H9 (cell line): ENCODE measurements around the gene GAGE1. TPM values are rescaled to one million over a fixed set of nuclear protein-coding genes. Genes with fewer than 3 reads are reported as not detected.

Experiments
- DNase-seq: peaks from one replicate; pipeline ENCODE4 v3.0.0-alpha.2; 2017
- H2AFZ ChIP-seq: one replicate; pipeline ENCODE4 v1.6.1; 2013; ENCODE audit warnings: mild to moderate bottlenecking, low read length, control low read depth, moderate library complexity
- H2AK5ac ChIP-seq: 2 replicates; pipeline ENCODE4 v1.6.1; 2013; ENCODE audit warnings: low read length, control low read depth, mixed read lengths; ENCODE audit not compliant: insufficient read length
- H2BK120ac ChIP-seq: one replicate; pipeline ENCODE4 v1.6.1; 2013; ENCODE audit warnings: low read depth, mild to moderate bottlenecking, low read length, control low read depth, inconsistent platforms; ENCODE audit not compliant: poor library complexity, severe bottlenecking
- H2BK12ac ChIP-seq: 2 replicates; pipeline ENCODE4 v1.6.1; 2013; ENCODE audit warnings: low read length, control low read depth, mixed read lengths, low read depth; ENCODE audit not compliant: insufficient read length
- H2BK15ac ChIP-seq: 2 replicates; pipeline ENCODE4 v1.6.1; 2013; ENCODE audit warnings: low read depth, low read length, control low read depth
- H2BK20ac ChIP-seq: one replicate; pipeline ENCODE4 v1.6.1; 2013; ENCODE audit warnings: low read depth, mild to moderate bottlenecking, low read length, control low read depth, inconsistent platforms; ENCODE audit not compliant: poor library complexity, severe bottlenecking
- H2BK5ac ChIP-seq: 2 replicates; pipeline ENCODE4 v1.6.1; 2013; ENCODE audit warnings: low read length, control low read depth, mixed read lengths; ENCODE audit not compliant: insufficient read length
- H3K14ac ChIP-seq: 2 replicates; pipeline ENCODE4 v1.6.1; 2013; ENCODE audit warnings: low read length, control low read depth; ENCODE audit not compliant: insufficient read depth
- H3K18ac ChIP-seq: 2 replicates; pipeline ENCODE4 v1.6.1; 2013; ENCODE audit warnings: low read depth, mild to moderate bottlenecking, mixed read lengths, low read length, control low read depth; ENCODE audit not compliant: insufficient read length
- H3K23ac ChIP-seq: 2 replicates; pipeline ENCODE4 v1.6.1; 2013; ENCODE audit warnings: low read length, control low read depth, mixed read lengths, low read depth; ENCODE audit not compliant: insufficient read length
- H3K23me2 ChIP-seq: 2 replicates; pipeline ENCODE4 v1.6.1; 2013; ENCODE audit warnings: low read depth, mild to moderate bottlenecking, mixed read lengths, low read length, control low read depth; ENCODE audit not compliant: insufficient read length, poor library complexity, severe bottlenecking
- H3K27ac ChIP-seq: 2 replicates; pipeline ENCODE4 v1.5.1; 2013; ENCODE audit warnings: low read length, control low read depth, mixed read lengths, low read depth; ENCODE audit not compliant: insufficient read length
- H3K27me3 ChIP-seq: 2 replicates; pipeline ENCODE4 v1.6.1; 2013; ENCODE audit warnings: low read length, control low read depth, inconsistent platforms; ENCODE audit not compliant: insufficient read depth
- H3K4ac ChIP-seq: 2 replicates; pipeline ENCODE4 v1.6.1; 2013; ENCODE audit warnings: low read depth, mild to moderate bottlenecking, control low read depth, inconsistent platforms, low read length, moderate library complexity
- H3K4me1 ChIP-seq: 2 replicates; pipeline ENCODE4 v1.6.1; 2013; ENCODE audit warnings: low read length, control low read depth, inconsistent platforms; ENCODE audit not compliant: insufficient read depth
- H3K4me2 ChIP-seq: 2 replicates; pipeline ENCODE4 v1.6.1; 2013; ENCODE audit warnings: low read length, control low read depth, mixed read lengths; ENCODE audit not compliant: insufficient read length, insufficient read depth
- H3K56ac ChIP-seq: 2 replicates; pipeline ENCODE4 v1.6.1; 2013; ENCODE audit warnings: low read depth, mild to moderate bottlenecking, mixed read lengths, low read length, control low read depth; ENCODE audit not compliant: insufficient read length
- H3K79me1 ChIP-seq: 2 replicates; pipeline ENCODE4 v1.6.1; 2013; ENCODE audit warnings: low read depth, mild to moderate bottlenecking, moderate library complexity, low read length, control low read depth, inconsistent platforms; ENCODE audit not compliant: insufficient read depth, poor library complexity, severe bottlenecking
- H3K79me2 ChIP-seq: 2 replicates; pipeline ENCODE4 v1.6.1; 2013; ENCODE audit warnings: low read length, control low read depth, inconsistent platforms; ENCODE audit not compliant: insufficient read depth
- H3K9ac ChIP-seq: 2 replicates; pipeline ENCODE4 v1.6.1; 2013; ENCODE audit warnings: low read length, control low read depth, mixed read lengths; ENCODE audit not compliant: insufficient read length; ENCODE audit errors: extremely low read depth
- H3K9me3 ChIP-seq: one replicate; pipeline ENCODE4 v1.6.1; 2013; ENCODE audit warnings: low read depth, low read length, inconsistent platforms; ENCODE audit not compliant: control insufficient read depth
- H3T11ph ChIP-seq: one replicate; pipeline ENCODE4 v1.6.1; 2013; ENCODE audit warnings: mild to moderate bottlenecking, low read length, control low read depth, inconsistent platforms
- H4K20me1 ChIP-seq: one replicate; pipeline ENCODE4 v1.6.1; 2013; ENCODE audit not compliant: control insufficient read depth, insufficient read length, insufficient read depth
- H4K5ac ChIP-seq: 2 replicates; pipeline ENCODE4 v1.6.1; 2013; ENCODE audit warnings: low read depth, mild to moderate bottlenecking, mixed read lengths, low read length, control low read depth; ENCODE audit not compliant: insufficient read length
- H4K8ac ChIP-seq: replicated peaks from 2 replicates; pipeline ENCODE4 v1.6.1; 2013; ENCODE audit warnings: low read length, control low read depth, mixed read lengths, low read depth; ENCODE audit not compliant: insufficient read length
- H4K91ac ChIP-seq: 2 replicates; pipeline ENCODE4 v1.6.1; 2013; ENCODE audit warnings: low read depth, mild to moderate bottlenecking, moderate library complexity, mixed read lengths, low read length, control low read depth; ENCODE audit not compliant: insufficient read length
- H3K27ac Mint-ChIP-seq, 3 experiments: 2 replicates in 2 of 3; 3 replicates in 1 of 3; pipeline ENCODE4 v1.8.0; 2020 to 2021; ENCODE audit warnings: mixed read lengths in 3 of 3, mild to moderate bottlenecking in 1 of 3, moderate library complexity in 1 of 3
- H3K27me3 Mint-ChIP-seq: 2 replicates; pipeline ENCODE4 v1.8.0; 2021; ENCODE audit warnings: low read depth, mild to moderate bottlenecking, moderate library complexity, mixed read lengths
- H3K36me3 Mint-ChIP-seq, 3 experiments: 2 replicates in 2 of 3; 3 replicates in 1 of 3; pipeline ENCODE4 v1.8.0; 2020 to 2021; ENCODE audit warnings: low read depth in 3 of 3, mixed read lengths in 3 of 3; ENCODE audit not compliant: insufficient read depth in 1 of 3
- H3K4me1 Mint-ChIP-seq, 2 experiments: 2 replicates each; pipeline ENCODE4 v1.8.0; 2020; ENCODE audit warnings: mixed read lengths in 2 of 2
- H3K4me3 Mint-ChIP-seq, 2 experiments: 2 replicates in 1 of 2; 3 replicates in 1 of 2; pipeline ENCODE4 v1.8.0; 2020 to 2021; ENCODE audit warnings: mild to moderate bottlenecking in 2 of 2, mixed read lengths in 2 of 2, moderate library complexity in 1 of 2
- H3K9me3 Mint-ChIP-seq, 2 experiments: 2 replicates in 1 of 2; 3 replicates in 1 of 2; pipeline ENCODE4 v1.8.0; 2020; ENCODE audit warnings: mild to moderate bottlenecking in 2 of 2, mixed read lengths in 2 of 2, moderate library complexity in 1 of 2
- WGBS: extraction: QIAGEN DNeasy Blood & Tissue Kit; methylation state at CpG from one replicate; pipeline ENCODE4 v1.1.7; 2013; ENCODE audit warnings: missing lambda C conversion rate, low lambda C conversion rate, mixed read lengths; ENCODE audit not compliant: insufficient read length; ENCODE audit errors: extremely low coverage; 5-methylcytosine and 5-hydroxymethylcytosine counted together
- total RNA-seq: library from RNA; stranded (reverse); gene quantifications from 2 replicates; pipeline ENCODE4 v1.2.1, GENCODE V29; 2021
- TF ChIP-seq, protein P1 (sequence below): fragments of 200-600 bp; sonication (generic); conservative IDR thresholded peaks from 3 replicates; pipeline ENCODE4 v1.8.0; 2021; ENCODE audit warnings: antibody characterized with exemption, mild to moderate bottlenecking

GAGE1 gene
- total RNA-seq, 1 experiment from 2014 or later, result not detected

DNA sequence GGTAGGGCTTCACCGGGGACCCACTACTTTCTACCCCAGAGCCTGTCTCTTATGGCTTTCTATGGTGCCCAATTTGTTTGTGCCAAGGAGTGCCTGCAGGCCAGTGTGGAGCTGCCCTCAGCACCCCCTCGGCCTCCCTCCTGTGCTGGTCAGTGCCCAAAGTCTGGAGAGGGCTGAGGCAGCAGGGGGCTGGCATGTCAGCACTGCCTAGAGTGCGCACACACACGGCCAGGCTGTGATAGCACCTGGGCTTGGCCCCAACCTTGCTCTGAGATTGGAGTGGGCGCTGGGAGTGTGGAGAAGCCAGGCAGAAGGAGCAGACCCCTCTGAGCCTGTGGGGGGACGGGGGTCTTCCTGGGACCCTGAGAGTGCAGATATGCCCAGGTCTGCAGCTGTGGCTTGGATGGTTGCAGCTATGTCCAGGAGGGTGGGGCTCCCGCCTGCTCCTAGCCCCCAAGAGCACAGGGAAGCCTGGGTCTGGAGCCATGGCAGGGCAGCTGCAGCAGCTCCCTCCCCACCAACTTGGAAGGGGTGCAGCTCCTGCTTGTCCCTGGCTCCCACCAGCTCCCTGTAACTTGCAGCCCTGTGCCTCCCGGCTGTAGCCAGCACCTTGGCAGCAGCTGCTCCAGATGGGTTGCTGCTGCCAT, 46.3 kb downstream of the GAGE1 start:
- Mint-ChIP-seq H3K4me3 (no peak overlapping the region), H3K4me1 (no peaks in the 10 kb centered on the region), H3K27ac (no peak overlapping the region), H3K27me3 (no peaks in the 10 kb centered on the region; the same call in none of the 2 replicates), H3K36me3 (peaks cover 0 to 2% (median 0%) of the 10 kb centered on the region in 3 experiments; a peak in 3 of 7 replicates), H3K9me3 (peaks cover 48 to 71% of the 10 kb centered on the region in 2 experiments)
- H4K8ac ChIP-seq, result no peak overlapping the region
- no peaks in the 10 kb centered on the region for H3K79me1 ChIP-seq
- no peaks in the 10 kb centered on the region for H3K23me2 ChIP-seq
- H3K79me2 ChIP-seq, result no peaks in the 10 kb centered on the region
- no peak overlapping the region for H2BK5ac ChIP-seq
- no peak overlapping the region for H3K18ac ChIP-seq
- no peak overlapping the region for H2BK15ac ChIP-seq
- no peak for DNase-seq
- no peak overlapping the region for H3K23ac ChIP-seq
- H3K4ac ChIP-seq, result no peak overlapping the region
- H3K27me3 ChIP-seq, result no peaks in the 10 kb centered on the region
- H3K4me1 ChIP-seq, result no peaks in the 10 kb centered on the region
- H3T11ph ChIP-seq, result no peak overlapping the region
- H3K9ac ChIP-seq, result no peak overlapping the region
- H3K56ac ChIP-seq, result no peak overlapping the region
- H2BK12ac ChIP-seq, result no peak overlapping the region
- no peak overlapping the region for H4K5ac ChIP-seq
- no peak overlapping the region for H2AK5ac ChIP-seq
- H3K9me3 ChIP-seq, result peaks cover 15% of the 10 kb centered on the region
- no peak overlapping the region for H2BK120ac ChIP-seq
- no peak overlapping the region for H3K4me2 ChIP-seq
- H3K27ac ChIP-seq, result no peak overlapping the region
- TF ChIP-seq, protein P1, sequence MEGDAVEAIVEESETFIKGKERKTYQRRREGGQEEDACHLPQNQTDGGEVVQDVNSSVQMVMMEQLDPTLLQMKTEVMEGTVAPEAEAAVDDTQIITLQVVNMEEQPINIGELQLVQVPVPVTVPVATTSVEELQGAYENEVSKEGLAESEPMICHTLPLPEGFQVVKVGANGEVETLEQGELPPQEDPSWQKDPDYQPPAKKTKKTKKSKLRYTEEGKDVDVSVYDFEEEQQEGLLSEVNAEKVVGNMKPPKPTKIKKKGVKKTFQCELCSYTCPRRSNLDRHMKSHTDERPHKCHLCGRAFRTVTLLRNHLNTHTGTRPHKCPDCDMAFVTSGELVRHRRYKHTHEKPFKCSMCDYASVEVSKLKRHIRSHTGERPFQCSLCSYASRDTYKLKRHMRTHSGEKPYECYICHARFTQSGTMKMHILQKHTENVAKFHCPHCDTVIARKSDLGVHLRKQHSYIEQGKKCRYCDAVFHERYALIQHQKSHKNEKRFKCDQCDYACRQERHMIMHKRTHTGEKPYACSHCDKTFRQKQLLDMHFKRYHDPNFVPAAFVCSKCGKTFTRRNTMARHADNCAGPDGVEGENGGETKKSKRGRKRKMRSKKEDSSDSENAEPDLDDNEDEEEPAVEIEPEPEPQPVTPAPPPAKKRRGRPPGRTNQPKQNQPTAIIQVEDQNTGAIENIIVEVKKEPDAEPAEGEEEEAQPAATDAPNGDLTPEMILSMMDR, result no peak
- no peak overlapping the region for H3K14ac ChIP-seq
- H4K20me1 ChIP-seq, result no peaks in the 10 kb centered on the region
- WGBS, result no CpG with 5 or more reads among the region's 8 CpGs
- no peak overlapping the region for H4K91ac ChIP-seq
- H2BK20ac ChIP-seq, result no peak overlapping the region
- no peak overlapping the region for H2AFZ ChIP-seq
